IPS-20b (cell line): ENCODE results near the gene GLUD2.
"Not testable (repeated sequence)": the region's sequence is repeated elsewhere in the genome, so short reads cannot be mapped to it uniquely, and the experiment has no call there.

Experiments used
- H3K27ac ChIP-seq: one replicate; pipeline ENCODE4 v1.5.1; 2013; ENCODE audit warnings: low read length
- H3K27me3 ChIP-seq: 2 replicates; pipeline ENCODE4 v1.6.1; 2013; ENCODE audit warnings: mild to moderate bottlenecking, low read length, inconsistent platforms; ENCODE audit not compliant: insufficient read depth
- H3K36me3 ChIP-seq: 2 replicates; pipeline ENCODE4 v1.6.1; 2013; ENCODE audit warnings: low read depth, mild to moderate bottlenecking, inconsistent platforms, low read length, moderate library complexity; ENCODE audit not compliant: insufficient read depth
- H3K4me1 ChIP-seq: 2 replicates; pipeline ENCODE4 v1.6.1; 2013; ENCODE audit warnings: mild to moderate bottlenecking, control low read depth, inconsistent platforms, low read length, moderate library complexity; ENCODE audit not compliant: insufficient read depth
- H3K4me3 ChIP-seq: 2 replicates; pipeline ENCODE4 v1.5.1; 2013; ENCODE audit warnings: mild to moderate bottlenecking, low read length, inconsistent platforms
- H3K9ac ChIP-seq: 2 replicates; pipeline ENCODE4 v1.6.1; 2013; ENCODE audit warnings: low read depth, mild to moderate bottlenecking, inconsistent platforms, low read length, moderate library complexity
- H3K9me3 ChIP-seq: 2 replicates; pipeline ENCODE4 v1.6.1; 2013; ENCODE audit warnings: mild to moderate bottlenecking, low read depth, low read length, inconsistent platforms; ENCODE audit not compliant: insufficient read depth

GLUD2 gene

DNA sequence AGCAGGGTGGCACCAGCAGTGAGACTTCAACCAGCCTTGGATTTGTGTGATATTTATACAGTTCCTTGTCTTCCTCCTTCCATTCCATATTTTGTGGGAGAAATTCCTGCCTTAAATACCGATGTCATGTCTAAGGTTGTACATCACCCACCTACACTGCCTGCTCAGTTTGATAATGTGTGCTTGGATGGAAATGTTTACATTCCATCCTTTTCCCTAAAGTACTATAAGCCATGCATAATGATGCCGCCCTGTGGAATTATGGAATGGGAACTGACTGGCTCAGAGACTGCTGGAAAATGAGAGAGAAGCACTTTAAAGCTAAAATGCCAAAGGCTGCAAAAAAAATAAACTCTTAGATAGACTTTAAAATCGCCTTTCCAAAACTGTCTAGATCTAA, 11.3 kb upstream of the GLUD2 start:
- H3K4me3 ChIP-seq: no peak overlapping the region
- H3K27me3 ChIP-seq: no peaks in the 10 kb centered on the region
- no peaks in the 10 kb centered on the region for H3K9me3 ChIP-seq
- H3K4me1 ChIP-seq: no peaks in the 10 kb centered on the region
- H3K36me3 ChIP-seq: no peaks in the 10 kb centered on the region
- H3K27ac ChIP-seq: no peak overlapping the region
- no peak overlapping the region for H3K9ac ChIP-seq

DNA sequence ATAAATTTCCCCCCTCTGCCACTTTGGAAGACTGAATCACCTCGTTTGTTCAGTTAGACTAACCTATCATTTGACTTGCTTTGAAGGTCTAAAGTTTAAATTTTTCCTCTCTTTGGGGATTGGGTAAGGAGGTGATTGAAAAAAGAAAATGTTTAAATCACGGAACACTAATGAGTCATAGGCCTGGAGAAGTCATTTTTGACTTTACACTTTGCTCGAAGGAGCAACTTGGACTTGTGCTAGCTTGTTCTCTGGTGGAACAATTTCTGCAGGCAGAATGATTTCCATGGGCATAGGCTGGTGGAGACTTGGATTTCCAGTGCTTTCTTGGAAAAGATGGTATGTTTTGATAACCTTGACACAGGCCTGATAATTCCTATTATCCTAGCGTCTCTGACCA, 10.5 kb upstream of the GLUD2 start:
- H3K27me3 ChIP-seq: no peaks in the 10 kb centered on the region
- no peak overlapping the region for H3K9ac ChIP-seq

GRCh38 chrX:121050781-121051180, 3.4 kb downstream of the GLUD2 start:
- Histone ChIP-seq H3K27me3 (peaks cover 31% of the 10 kb centered on the region), H3K36me3 (no peaks in the 10 kb centered on the region), H3K4me3 (no peak overlapping the region), H3K9me3 (no peaks in the 10 kb centered on the region), H3K9ac (no peak overlapping the region), H3K4me1 (no peaks in the 10 kb centered on the region), H3K27ac (no peak overlapping the region)

More for the DNA sequence above, 10.5 kb upstream of the GLUD2 start:
- H3K27ac ChIP-seq: no peak overlapping the region
- H3K4me3 ChIP-seq: no peak overlapping the region
- H3K36me3 ChIP-seq: no peaks in the 10 kb centered on the region
- no peaks in the 10 kb centered on the region for H3K9me3 ChIP-seq
- no peaks in the 10 kb centered on the region for H3K4me1 ChIP-seq

DNA sequence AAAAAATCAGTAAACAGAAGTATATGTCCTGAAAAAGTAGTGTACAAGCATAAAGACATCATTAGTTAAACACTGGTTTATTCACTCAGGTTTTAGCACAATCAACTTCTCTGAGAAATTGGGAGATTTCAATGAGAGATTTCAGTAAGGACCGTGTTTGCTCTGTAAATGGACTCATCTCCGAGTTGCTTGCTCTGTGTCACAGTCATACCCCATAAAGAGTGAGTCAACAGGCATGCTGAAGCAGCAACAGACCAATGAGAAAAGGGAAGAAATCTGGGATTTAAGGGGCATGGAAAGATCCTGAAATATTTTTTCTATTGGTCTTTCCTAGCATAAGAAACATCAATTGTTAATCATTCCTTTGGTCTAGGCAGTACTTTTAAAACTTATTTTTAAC, 4.7 kb downstream of the GLUD2 start:
- no peaks in the 10 kb centered on the region for H3K9me3 ChIP-seq
- H3K4me3 ChIP-seq: no peak overlapping the region
- peaks cover 21% of the 10 kb centered on the region for H3K27me3 ChIP-seq
- no peak overlapping the region for H3K27ac ChIP-seq
- H3K9ac ChIP-seq: no peak overlapping the region
- H3K36me3 ChIP-seq: no peaks in the 10 kb centered on the region
- H3K4me1 ChIP-seq: no peaks in the 10 kb centered on the region

GRCh38 chrX:121062289-121062688, 14.9 kb downstream of the GLUD2 start:
- H3K27me3 ChIP-seq: no peaks in the 10 kb centered on the region
- no peaks in the 10 kb centered on the region for H3K4me1 ChIP-seq
- H3K36me3 ChIP-seq: no peaks in the 10 kb centered on the region

DNA sequence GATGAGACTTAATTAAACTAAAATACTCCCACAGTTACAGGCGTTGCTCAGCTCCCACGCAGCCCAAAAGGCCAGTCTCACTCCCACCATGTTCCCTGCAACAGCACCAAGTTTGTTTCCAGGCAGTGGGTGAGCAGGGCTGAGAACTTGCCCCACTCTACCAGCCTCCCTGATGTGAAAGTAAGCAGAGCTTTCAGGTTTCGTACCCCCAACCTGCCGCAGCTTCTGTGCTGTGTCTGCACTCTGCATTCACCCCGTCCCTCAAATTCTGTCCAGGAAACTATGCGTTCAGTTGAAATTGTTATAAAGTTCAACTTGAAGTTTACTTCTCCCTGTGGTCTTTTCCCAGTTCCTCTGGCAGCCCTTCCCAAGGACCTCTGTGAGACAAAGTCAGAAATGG, 17.2 kb downstream of the GLUD2 start:
- Histone ChIP-seq H3K27ac (no peak overlapping the region), H3K4me1 (no peaks in the 10 kb centered on the region), H3K4me3 (no peak overlapping the region), H3K27me3 (no peaks in the 10 kb centered on the region), H3K9me3 (no peaks in the 10 kb centered on the region), H3K9ac (no peak overlapping the region), H3K36me3 (no peaks in the 10 kb centered on the region)

More at GRCh38 chrX:121062289-121062688, 14.9 kb downstream of the GLUD2 start:
- H3K4me3 ChIP-seq: no peak overlapping the region
- H3K9me3 ChIP-seq: no peaks in the 10 kb centered on the region
- no peak overlapping the region for H3K9ac ChIP-seq
- H3K27ac ChIP-seq: no peak overlapping the region

DNA sequence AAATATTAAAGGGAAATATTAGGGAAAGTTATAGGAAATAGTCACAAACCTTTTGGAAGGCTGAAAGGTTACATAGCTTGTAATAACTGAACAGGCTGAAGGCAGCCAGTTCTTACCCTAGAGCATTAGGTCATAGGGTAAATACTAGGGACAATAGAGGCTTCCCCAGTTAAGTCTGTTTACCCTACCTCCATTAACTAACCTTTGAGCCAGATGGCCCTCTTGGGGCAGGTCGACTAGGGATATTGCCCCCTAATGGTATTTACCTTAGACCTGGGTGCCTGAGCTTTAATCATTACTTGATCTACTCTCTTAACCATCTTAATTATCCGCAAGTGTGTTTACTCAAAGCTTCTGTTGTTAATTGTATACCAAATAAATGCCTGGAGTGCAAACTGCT, 36.8 kb downstream of the GLUD2 start:
- H3K4me3 ChIP-seq, H3K4me1 ChIP-seq, H3K9ac ChIP-seq, H3K36me3 ChIP-seq, H3K9me3 ChIP-seq, H3K27me3 ChIP-seq, H3K27ac ChIP-seq: not testable (repeated sequence)

DNA sequence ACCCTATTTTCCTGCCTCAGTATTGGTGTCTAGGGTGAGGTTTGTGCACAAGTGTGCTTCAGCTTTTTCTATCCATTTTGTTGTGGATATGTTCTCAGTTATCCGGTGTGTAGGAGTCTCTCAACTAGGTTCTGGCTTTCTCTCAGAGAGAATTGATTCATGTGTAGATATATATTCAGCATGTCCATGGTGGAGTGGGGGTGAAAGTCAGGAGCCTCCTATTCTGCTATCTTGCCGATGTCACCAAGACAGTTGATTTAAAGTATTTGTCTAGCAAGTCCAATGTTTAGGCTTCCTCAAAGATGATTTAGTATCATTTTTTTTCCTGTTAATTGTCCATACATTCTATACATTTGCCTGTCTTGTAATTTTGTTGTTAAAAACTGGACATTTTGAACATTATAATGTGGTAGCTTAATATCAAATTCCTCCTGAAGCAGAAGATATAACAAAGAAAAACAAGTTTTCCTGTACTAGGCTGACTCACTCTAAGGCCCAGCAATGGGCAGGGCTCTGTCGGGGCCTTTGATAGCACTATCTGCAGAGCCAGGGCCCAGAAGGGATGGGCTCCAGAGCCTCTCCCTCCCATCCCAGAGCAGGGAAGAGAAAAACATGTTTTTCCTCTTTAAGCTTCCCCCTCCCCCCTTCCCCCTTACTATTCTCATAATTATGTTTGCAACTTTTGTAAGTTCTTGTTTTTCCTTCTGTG, 37.6 kb downstream of the GLUD2 start:
- H3K27me3 ChIP-seq: no peaks in the 10 kb centered on the region
- no peak overlapping the region for H3K27ac ChIP-seq
- no peaks in the 10 kb centered on the region for H3K9me3 ChIP-seq
- no peaks in the 10 kb centered on the region for H3K36me3 ChIP-seq
- H3K4me1 ChIP-seq: no peaks in the 10 kb centered on the region
- H3K9ac ChIP-seq: no peak overlapping the region
- H3K4me3 ChIP-seq: no peak overlapping the region

DNA sequence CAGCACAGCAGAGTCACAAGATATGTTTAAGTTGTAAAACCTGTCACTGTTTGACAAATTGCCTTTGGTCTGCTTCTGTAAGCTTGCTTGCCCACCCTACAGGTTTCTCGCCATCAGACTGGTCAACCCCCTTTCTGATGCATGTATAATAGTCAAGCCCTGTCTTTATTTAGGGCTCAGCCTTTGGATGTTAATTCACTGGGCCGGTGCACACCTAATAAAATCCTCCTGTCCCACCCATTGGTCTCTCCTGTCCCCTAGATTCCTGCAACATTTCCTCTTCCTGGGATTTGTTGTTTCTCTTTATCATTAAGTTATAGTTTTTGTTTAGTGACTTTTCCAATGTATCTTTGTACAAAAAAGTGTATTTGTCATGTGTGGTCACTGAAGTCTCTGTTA, 38.2 kb downstream of the GLUD2 start:
- H3K36me3 ChIP-seq: no peaks in the 10 kb centered on the region

GRCh38 chrX:121093011-121093410, 45.6 kb downstream of the GLUD2 start:
- Histone ChIP-seq H3K9ac (no peak overlapping the region), H3K9me3 (no peaks in the 10 kb centered on the region), H3K4me1 (no peaks in the 10 kb centered on the region), H3K36me3 (no peaks in the 10 kb centered on the region), H3K27ac (no peak overlapping the region), H3K4me3 (no peak overlapping the region), H3K27me3 (no peaks in the 10 kb centered on the region)

More for the DNA sequence above, 38.2 kb downstream of the GLUD2 start:
- Histone ChIP-seq H3K4me3 (no peak overlapping the region), H3K9ac (no peak overlapping the region), H3K27me3 (no peaks in the 10 kb centered on the region), H3K4me1 (no peaks in the 10 kb centered on the region), H3K9me3 (no peaks in the 10 kb centered on the region), H3K27ac (no peak overlapping the region)
